ENCODE measurements around the gene LTF. TPM values are rescaled to one million over a fixed set of nuclear protein-coding genes. Genes with fewer than 3 reads are reported as not detected.

LTF gene
- total RNA-seq, 1 experiment from 2014 or later = not detected

- H4K20me1 ChIP-seq (ENCODE audit: insufficient read depth, low read depth, low read length) = no peaks in the 10 kb centered on the region
- H3K4me1 ChIP-seq (ENCODE audit: low read length) = no peaks in the 10 kb centered on the region
- no peak overlapping the region for H2AFZ ChIP-seq (ENCODE audit: low read length)
- no peak overlapping the region for H3K27ac ChIP-seq (ENCODE audit: low read length)
- H3K9me3 ChIP-seq (ENCODE audit: low read length) = no peaks in the 10 kb centered on the region
- no peak overlapping the region for H3K9ac ChIP-seq (ENCODE audit: low read length)
- H3K4me2 ChIP-seq (ENCODE audit: low read depth, low read length, poor library complexity, severe bottlenecking) = no peak overlapping the region
- no peaks in the 10 kb centered on the region for H3K27me3 ChIP-seq (ENCODE audit: low read length)
- no peaks in the 10 kb centered on the region for H3K79me2 ChIP-seq (ENCODE audit: low read length)
- DNase-seq = no peak
- H3K36me3 ChIP-seq (ENCODE audit: insufficient read depth, low read length) = no peaks in the 10 kb centered on the region
- no peaks in the 10 kb centered on the region for H3K9me2 ChIP-seq (replicated peaks; ENCODE audit: insufficient read depth, low read length)
- no peak overlapping the region for H3K4me3 ChIP-seq (ENCODE audit: low read length)
Measured at GRCh38 chr3:46414739-46415138, 50.0 kb downstream of the LTF start.

GRCh38 chr3:46413951-46414350, 50.8 kb downstream of the LTF start:
- Histone ChIP-seq H3K9me2 (replicated peaks; ENCODE audit: insufficient read depth, low read length) (no peaks in the 10 kb centered on the region), H3K4me2 (ENCODE audit: low read depth, low read length, poor library complexity, severe bottlenecking) (no peak overlapping the region), H4K20me1 (ENCODE audit: insufficient read depth, low read depth, low read length) (no peaks in the 10 kb centered on the region), H3K9me3 (ENCODE audit: low read length) (no peaks in the 10 kb centered on the region), H3K4me3 (ENCODE audit: low read length) (no peak overlapping the region), H3K79me2 (ENCODE audit: low read length) (no peaks in the 10 kb centered on the region), H3K27me3 (ENCODE audit: low read length) (no peaks in the 10 kb centered on the region), H2AFZ (ENCODE audit: low read length) (no peak overlapping the region), H3K27ac (ENCODE audit: low read length) (no peak overlapping the region), H3K4me1 (ENCODE audit: low read length) (no peaks in the 10 kb centered on the region), H3K36me3 (ENCODE audit: insufficient read depth, low read length) (no peaks in the 10 kb centered on the region), H3K9ac (ENCODE audit: low read length) (no peak overlapping the region)
- DNase-seq = no peak

GRCh38 chr3:46412786-46413298, 51.9 kb downstream of the LTF start:
- Histone ChIP-seq H3K9me3 (ENCODE audit: low read length) (no peaks in the 10 kb centered on the region), H3K9me2 (replicated peaks; ENCODE audit: insufficient read depth, low read length) (no peaks in the 10 kb centered on the region), H2AFZ (ENCODE audit: low read length) (no peak overlapping the region), H3K79me2 (ENCODE audit: low read length) (no peaks in the 10 kb centered on the region), H3K27ac (ENCODE audit: low read length) (no peak overlapping the region), H3K27me3 (ENCODE audit: low read length) (no peaks in the 10 kb centered on the region), H3K36me3 (ENCODE audit: insufficient read depth, low read length) (no peaks in the 10 kb centered on the region), H3K4me1 (ENCODE audit: low read length) (no peaks in the 10 kb centered on the region), H3K4me2 (ENCODE audit: low read depth, low read length, poor library complexity, severe bottlenecking) (no peak overlapping the region), H3K9ac (ENCODE audit: low read length) (no peak overlapping the region), H3K4me3 (ENCODE audit: low read length) (no peak overlapping the region), H4K20me1 (ENCODE audit: insufficient read depth, low read depth, low read length) (no peaks in the 10 kb centered on the region)
- no peak for DNase-seq

- H3K4me1 ChIP-seq (ENCODE audit: low read length) = peaks cover 7% of the 10 kb centered on the region
- no peak overlapping the region for H3K27ac ChIP-seq (ENCODE audit: low read length)
- H3K9ac ChIP-seq (ENCODE audit: low read length) = no peak overlapping the region
- H2AFZ ChIP-seq (ENCODE audit: low read length) = no peak overlapping the region
- no peak overlapping the region for H3K4me3 ChIP-seq (ENCODE audit: low read length)
- no peak for DNase-seq
- H3K79me2 ChIP-seq (ENCODE audit: low read length) = no peaks in the 10 kb centered on the region
- H3K9me2 ChIP-seq (replicated peaks; ENCODE audit: insufficient read depth, low read length) = no peaks in the 10 kb centered on the region
- H3K9me3 ChIP-seq (ENCODE audit: low read length) = no peaks in the 10 kb centered on the region
- no peak overlapping the region for H3K4me2 ChIP-seq (ENCODE audit: low read depth, low read length, poor library complexity, severe bottlenecking)
- H4K20me1 ChIP-seq (ENCODE audit: insufficient read depth, low read depth, low read length) = no peaks in the 10 kb centered on the region
- no peaks in the 10 kb centered on the region for H3K27me3 ChIP-seq (ENCODE audit: low read length)
- H3K36me3 ChIP-seq (ENCODE audit: insufficient read depth, low read length) = no peaks in the 10 kb centered on the region
Measured at GRCh38 chr3:46411271-46411670, 53.4 kb downstream of the LTF start.

GRCh38 chr3:46410669-46411068, 54.0 kb downstream of the LTF start:
- Histone ChIP-seq H3K9me2 (replicated peaks; ENCODE audit: insufficient read depth, low read length) (no peaks in the 10 kb centered on the region), H3K79me2 (ENCODE audit: low read length) (no peaks in the 10 kb centered on the region), H3K4me1 (ENCODE audit: low read length) (peaks cover 7% of the 10 kb centered on the region), H3K9ac (ENCODE audit: low read length) (no peak overlapping the region), H3K4me3 (ENCODE audit: low read length) (no peak overlapping the region), H3K4me2 (ENCODE audit: low read depth, low read length, poor library complexity, severe bottlenecking) (no peak overlapping the region), H4K20me1 (ENCODE audit: insufficient read depth, low read depth, low read length) (no peaks in the 10 kb centered on the region), H3K36me3 (ENCODE audit: insufficient read depth, low read length) (no peaks in the 10 kb centered on the region), H3K27ac (ENCODE audit: low read length) (no peak overlapping the region), H3K9me3 (ENCODE audit: low read length) (no peaks in the 10 kb centered on the region), H3K27me3 (ENCODE audit: low read length) (no peaks in the 10 kb centered on the region), H2AFZ (ENCODE audit: low read length) (no peak overlapping the region)
- DNase-seq = no peak

- Histone ChIP-seq H3K27me3 (ENCODE audit: low read length) (no peaks in the 10 kb centered on the region), H3K9ac (ENCODE audit: low read length) (no peak overlapping the region), H3K4me3 (ENCODE audit: low read length) (no peak overlapping the region), H3K4me2 (ENCODE audit: low read depth, low read length, poor library complexity, severe bottlenecking) (no peak overlapping the region), H3K79me2 (ENCODE audit: low read length) (no peaks in the 10 kb centered on the region), H3K9me3 (ENCODE audit: low read length) (no peaks in the 10 kb centered on the region), H2AFZ (ENCODE audit: low read length) (no peak overlapping the region), H3K9me2 (replicated peaks; ENCODE audit: insufficient read depth, low read length) (no peaks in the 10 kb centered on the region), H4K20me1 (ENCODE audit: insufficient read depth, low read depth, low read length) (no peaks in the 10 kb centered on the region), H3K27ac (ENCODE audit: low read length) (no peak overlapping the region), H3K4me1 (ENCODE audit: low read length) (peaks cover 7% of the 10 kb centered on the region), H3K36me3 (ENCODE audit: insufficient read depth, low read length) (no peaks in the 10 kb centered on the region)
- DNase-seq = no peak
Measured at GRCh38 chr3:46409739-46410489, 54.8 kb downstream of the LTF start.

- Histone ChIP-seq H3K9ac (ENCODE audit: low read length) (no peak overlapping the region), H3K4me1 (ENCODE audit: low read length) (peaks cover 7% of the 10 kb centered on the region), H2AFZ (ENCODE audit: low read length) (no peak overlapping the region), H3K36me3 (ENCODE audit: insufficient read depth, low read length) (no peaks in the 10 kb centered on the region), H3K27me3 (ENCODE audit: low read length) (no peaks in the 10 kb centered on the region), H3K27ac (ENCODE audit: low read length) (no peak overlapping the region), H3K4me2 (ENCODE audit: low read depth, low read length, poor library complexity, severe bottlenecking) (no peak overlapping the region), H4K20me1 (ENCODE audit: insufficient read depth, low read depth, low read length) (no peaks in the 10 kb centered on the region), H3K9me3 (ENCODE audit: low read length) (no peaks in the 10 kb centered on the region), H3K9me2 (replicated peaks; ENCODE audit: insufficient read depth, low read length) (no peaks in the 10 kb centered on the region), H3K4me3 (ENCODE audit: low read length) (no peak overlapping the region), H3K79me2 (ENCODE audit: low read length) (no peaks in the 10 kb centered on the region)
- no peak for DNase-seq
Measured at GRCh38 chr3:46408853-46409252, 55.9 kb downstream of the LTF start.

GRCh38 chr3:46407970-46408369, 56.7 kb downstream of the LTF start:
- Histone ChIP-seq H3K79me2 (ENCODE audit: low read length) (no peaks in the 10 kb centered on the region), H3K4me1 (ENCODE audit: low read length) (peaks cover 7% of the 10 kb centered on the region), H2AFZ (ENCODE audit: low read length) (no peak overlapping the region), H3K27me3 (ENCODE audit: low read length) (no peaks in the 10 kb centered on the region), H3K27ac (ENCODE audit: low read length) (no peak overlapping the region), H3K9me2 (replicated peaks; ENCODE audit: insufficient read depth, low read length) (no peaks in the 10 kb centered on the region), H3K4me2 (ENCODE audit: low read depth, low read length, poor library complexity, severe bottlenecking) (no peak overlapping the region), H4K20me1 (ENCODE audit: insufficient read depth, low read depth, low read length) (no peaks in the 10 kb centered on the region), H3K9ac (ENCODE audit: low read length) (no peak overlapping the region), H3K36me3 (ENCODE audit: insufficient read depth, low read length) (no peaks in the 10 kb centered on the region), H3K9me3 (ENCODE audit: low read length) (no peaks in the 10 kb centered on the region), H3K4me3 (ENCODE audit: low read length) (no peak overlapping the region)
- no peak for DNase-seq
